IMR-90 (cell line): ENCODE results near the gene RGL1. TPM values are rescaled to one million over a fixed set of nuclear protein-coding genes. Genes with fewer than 3 reads are reported as not detected.

ENCODE experiments used
- ATAC-seq: fragments of 200-7000 bp; cut with Tn5 transposase; 2 replicates; pipeline ENCODE4 v1.9.1; 2020; ENCODE audit warnings: low read depth, mild to moderate bottlenecking, moderate library complexity
- BruUV-seq: library from RNA; stranded (reverse); fragments of 400-500 nt; replicated peaks from 2 replicates; lab custom pipeline; 2021; lab: Mats Ljungman, UMichigan
- CTCF ChIA-PET: fragments of 300-600 bp; formaldehyde crosslinking; extraction: SDS; loops from one replicate; lab custom pipeline; 2021; ENCODE audit warnings: antibody characterized with exemption; lab: Yijun Ruan, JAX
- POLR2A ChIA-PET: fragments of 300-600 bp; sonication (Branson Sonifier 250); formaldehyde crosslinking; loops from one replicate; lab custom pipeline; 2022; ENCODE audit warnings: antibody characterized with exemption; ENCODE audit not compliant: unreplicated experiment; lab: Charles Lee
- DNase-seq: peaks from one replicate; pipeline ENCODE4 v3.0.0; 2013
- H2AFZ ChIP-seq: replicated peaks from 2 replicates; pipeline ENCODE3; 2013; ENCODE audit warnings: low read length, mild to moderate bottlenecking; ENCODE audit not compliant: poor library complexity
- H2AK5ac ChIP-seq: 2 replicates; pipeline ENCODE4 v1.6.1; 2013; ENCODE audit warnings: low read depth, low read length, inconsistent platforms
- H2AK9ac ChIP-seq: replicated peaks from 2 replicates; pipeline ENCODE3; 2013; ENCODE audit warnings: mild to moderate bottlenecking, low read depth, low read length, moderate library complexity; ENCODE audit not compliant: poor library complexity
- H2BK120ac ChIP-seq: 2 replicates; pipeline ENCODE4 v1.6.1; 2013; ENCODE audit warnings: low read depth, low read length, inconsistent platforms
- H2BK15ac ChIP-seq: 3 replicates; pipeline ENCODE4 v1.6.1; 2013; ENCODE audit warnings: low read depth, low read length, inconsistent platforms
- H2BK20ac ChIP-seq: 2 replicates; pipeline ENCODE4 v1.6.1; 2013; ENCODE audit warnings: low read depth, mild to moderate bottlenecking, inconsistent platforms, low read length, moderate library complexity
- H2BK5ac ChIP-seq: 2 replicates; pipeline ENCODE4 v1.6.1; 2013; ENCODE audit warnings: mild to moderate bottlenecking, low read depth, low read length, inconsistent platforms; ENCODE audit not compliant: poor library complexity, severe bottlenecking
- H3K14ac ChIP-seq: replicated peaks from 2 replicates; pipeline ENCODE4 v1.6.1; 2013; ENCODE audit warnings: low read depth, low read length, inconsistent platforms
- H3K18ac ChIP-seq: 2 replicates; pipeline ENCODE4 v1.6.1; 2013; ENCODE audit warnings: low read depth, low read length, control low read depth
- H3K23ac ChIP-seq: 2 replicates; pipeline ENCODE4 v1.6.1; 2013; ENCODE audit warnings: low read depth, low read length, inconsistent platforms
- H3K27ac ChIP-seq: 2 replicates; pipeline ENCODE4 v1.5.1; 2013; ENCODE audit warnings: mild to moderate bottlenecking, control low read depth, low read length; ENCODE audit not compliant: insufficient read depth
- H3K27me3 ChIP-seq: 2 replicates; pipeline ENCODE4 v1.6.1; 2013; ENCODE audit warnings: low read length; ENCODE audit not compliant: control insufficient read depth, insufficient read depth
- H3K36me3 ChIP-seq: 2 replicates; pipeline ENCODE4 v1.6.1; 2013; ENCODE audit warnings: low read length, mixed read lengths; ENCODE audit not compliant: control insufficient read depth, insufficient read depth
- H3K4ac ChIP-seq: 2 replicates; pipeline ENCODE4 v1.6.1; 2013; ENCODE audit warnings: low read depth, low read length, inconsistent platforms
- H3K4me1 ChIP-seq: 2 replicates; pipeline ENCODE4 v1.6.1; 2013; ENCODE audit warnings: low read length, mixed read lengths; ENCODE audit not compliant: control insufficient read depth, insufficient read depth
- H3K4me2 ChIP-seq: 2 replicates; pipeline ENCODE4 v1.6.1; 2013; ENCODE audit warnings: low read depth, mild to moderate bottlenecking, control low read depth, low read length, moderate library complexity
- H3K4me3 ChIP-seq: 2 replicates; pipeline ENCODE4 v1.5.1; 2013; ENCODE audit warnings: low read depth, mild to moderate bottlenecking, control low read depth, low read length, moderate library complexity; ENCODE audit not compliant: insufficient read depth
- H3K56ac ChIP-seq: 2 replicates; pipeline ENCODE4 v1.6.1; 2013; ENCODE audit warnings: low read length, inconsistent platforms; ENCODE audit not compliant: insufficient read depth; ENCODE audit errors: extremely low read depth
- H3K79me1 ChIP-seq, 2 experiments: 2 replicates each; pipeline ENCODE4 v1.6.1; 2013; ENCODE audit warnings: low read length in 2 of 2, inconsistent platforms in 1 of 2, low read depth in 1 of 2
- H3K9ac ChIP-seq: 2 replicates; pipeline ENCODE4 v1.6.1; 2013; ENCODE audit warnings: low read depth, low read length, control low read depth
- H3K9me1 ChIP-seq: 2 replicates; pipeline ENCODE4 v1.6.1; 2013; ENCODE audit warnings: low read length, inconsistent platforms; ENCODE audit not compliant: insufficient read depth
- H3K9me3 ChIP-seq: 2 replicates; pipeline ENCODE4 v1.6.1; 2013; ENCODE audit warnings: low read length; ENCODE audit not compliant: control insufficient read depth, insufficient read depth
- H4K20me1 ChIP-seq: 2 replicates; pipeline ENCODE4 v1.6.1; 2013; ENCODE audit warnings: low read length, inconsistent platforms; ENCODE audit not compliant: insufficient read depth
- H4K5ac ChIP-seq: 2 replicates; pipeline ENCODE4 v1.6.1; 2013; ENCODE audit warnings: mild to moderate bottlenecking, low read depth, low read length, control low read depth
- H4K8ac ChIP-seq, 2 experiments: 2 replicates each; pipeline ENCODE4 v1.6.1; 2013; ENCODE audit warnings: low read depth in 2 of 2, low read length in 2 of 2, control low read depth in 1 of 2, inconsistent platforms in 1 of 2
- H4K91ac ChIP-seq: 2 replicates; pipeline ENCODE4 v1.6.1; 2013; ENCODE audit warnings: low read depth, low read length, inconsistent platforms; ENCODE audit not compliant: insufficient read depth
- CEBPB ChIP-seq: IDR thresholded peaks from 2 replicates; pipeline ENCODE4 v1.6.1; 2012; ENCODE audit warnings: low read depth, low read length, improper control_type of control experiment
- MXI1 ChIP-seq: IDR thresholded peaks from 2 replicates; pipeline ENCODE4 v1.6.1; 2012; ENCODE audit warnings: low read depth, mild to moderate bottlenecking, low read length, moderate library complexity, borderline replicate concordance
- RCOR1 ChIP-seq: IDR thresholded peaks from 2 replicates; pipeline ENCODE4 v1.6.1; 2012; ENCODE audit warnings: mild to moderate bottlenecking, low read length, improper control_type of control experiment; ENCODE audit not compliant: insufficient replicate concordance
- WGBS, 2 experiments: methylation state at CpG; one replicate each; pipeline versions ENCODE4 v1.1.5 to v1.1.7; 2013; ENCODE audit warnings: missing lambda C conversion rate in 2 of 2; ENCODE audit not compliant: insufficient read length in 1 of 2; ENCODE audit errors: extremely low coverage in 2 of 2; 5-methylcytosine and 5-hydroxymethylcytosine counted together
- dilution Hi-C: fragments of 300-500 bp; cut with HindIII; formaldehyde crosslinking; loops from one replicate; pipeline ENCODE4 v1.14.3; 2018; ENCODE audit warnings: low sequenced_read_pairs; ENCODE audit not compliant: unreplicated experiment
- in situ Hi-C: fragments of 300-500 bp; cut with MboI; formaldehyde crosslinking; loops from 3 replicates; pipeline ENCODE4 v1.14.3; 2019; ENCODE audit warnings: low sequenced_read_pairs, inconsistent platforms, mixed read lengths
- intact Hi-C: fragments of 100-400 bp; cut with micrococcal nuclease; formaldehyde crosslinking; loops from 2 replicates; pipeline ENCODE4 v1.10.0; 2022
- polyA plus RNA-seq, 3 experiments: library from polyadenylated mRNA; depleted of rRNA; stranded (reverse); fragments of >200 nt; gene quantifications; 2 replicates each; pipeline ENCODE4 v1.2.3, GENCODE V29; 2012; ENCODE audit warnings: low replicate concordance in 1 of 3
- total RNA-seq: library from RNA; depleted of rRNA; stranded (reverse); fragments of >200 nt; gene quantifications from 2 replicates; pipeline ENCODE4 v1.2.3, GENCODE V29; 2012

RGL1 gene
- total and polyA plus RNA-seq, 2 of the 4 experiments (the other 2 are of a cell fraction): 4.7 to 7.5 TPM

- H3K36me3 ChIP-seq: peaks cover 14% of the 10 kb centered on the region
- H3K4ac ChIP-seq: no peak overlapping the region
- WGBS, 2 experiments: no CpG with 5 or more reads among the region's 2 CpGs
- H2AFZ ChIP-seq: no peak overlapping the region
- H4K5ac ChIP-seq: no peak overlapping the region
- no peak overlapping the region for H3K27ac ChIP-seq
- intact Hi-C loops: no loop called here
- no peak overlapping the region for H2BK120ac ChIP-seq
- no peak overlapping the region for H3K4me2 ChIP-seq
- ChIA-PET CTCF (interaction anchor here (0.7 to 2.2 kb wide), 2 partner anchors 17 to 23 kb away, joined by 3 to 7 read pairs; no protein-coding TSS in a partner anchor), POLR2A (no interaction called here)
- H3K9ac ChIP-seq: no peak overlapping the region
- DNase-seq (no peak), ATAC-seq (no peak)
- H4K91ac ChIP-seq: no peak overlapping the region
- dilution Hi-C loops: no loop called here
- H3K4me1 ChIP-seq: no peaks in the 10 kb centered on the region
- H2AK9ac ChIP-seq: no peak overlapping the region
- H3K14ac ChIP-seq: no peak overlapping the region
- TF ChIP-seq MXI1 (no peak), CEBPB (no peak), RCOR1 (no peak)
- H4K8ac ChIP-seq: no peak overlapping the region
- no peaks in the 10 kb centered on the region for H3K9me3 ChIP-seq
- H3K23ac ChIP-seq: no peak overlapping the region
- H2BK5ac ChIP-seq: no peak overlapping the region
- no peak overlapping the region for H2BK15ac ChIP-seq
- H3K79me1 ChIP-seq: no peaks in the 10 kb centered on the region
- H2BK20ac ChIP-seq: no peak overlapping the region
- in situ Hi-C loops: no loop called here
- H3K18ac ChIP-seq: no peak overlapping the region
- no peak overlapping the region for H2AK5ac ChIP-seq
- H3K9me1 ChIP-seq: no peaks in the 10 kb centered on the region
- H4K20me1 ChIP-seq: no peaks in the 10 kb centered on the region
- no peak overlapping the region for H3K4me3 ChIP-seq
- no TSS peak for BruUV-seq
- no peak overlapping the region for H3K56ac ChIP-seq
- H3K27me3 ChIP-seq: no peaks in the 10 kb centered on the region
These were observed 93.7 kb downstream of the RGL1 start for GRCh38 chr1:183898610-183899009.
